Activated naive CD8-positive, alpha-beta T cell (primary cell): ENCODE results near the gene SEC24B.
"Not testable (repeated sequence)": the region's sequence is repeated elsewhere in the genome, so short reads cannot be mapped to it uniquely, and the experiment has no call there.

Source experiments
- H3K27ac Mint-ChIP-seq: one replicate; pipeline ENCODE4 v1.8.0; 2021; ENCODE audit warnings: mixed read lengths
- H3K27me3 Mint-ChIP-seq: one replicate; pipeline ENCODE4 v1.8.0; 2021; ENCODE audit warnings: mixed read lengths
- H3K36me3 Mint-ChIP-seq: one replicate; pipeline ENCODE4 v1.8.0; 2021; ENCODE audit warnings: mixed read lengths
- H3K4me1 Mint-ChIP-seq: one replicate; pipeline ENCODE4 v1.8.0; 2021; ENCODE audit warnings: low read depth, mixed read lengths
- H3K4me3 Mint-ChIP-seq: one replicate; pipeline ENCODE4 v1.8.0; 2021; ENCODE audit warnings: mild to moderate bottlenecking, mixed read lengths
- H3K9me3 Mint-ChIP-seq: one replicate; pipeline ENCODE4 v1.8.0; 2021; ENCODE audit warnings: low read depth, mixed read lengths

Gene SEC24B

DNA sequence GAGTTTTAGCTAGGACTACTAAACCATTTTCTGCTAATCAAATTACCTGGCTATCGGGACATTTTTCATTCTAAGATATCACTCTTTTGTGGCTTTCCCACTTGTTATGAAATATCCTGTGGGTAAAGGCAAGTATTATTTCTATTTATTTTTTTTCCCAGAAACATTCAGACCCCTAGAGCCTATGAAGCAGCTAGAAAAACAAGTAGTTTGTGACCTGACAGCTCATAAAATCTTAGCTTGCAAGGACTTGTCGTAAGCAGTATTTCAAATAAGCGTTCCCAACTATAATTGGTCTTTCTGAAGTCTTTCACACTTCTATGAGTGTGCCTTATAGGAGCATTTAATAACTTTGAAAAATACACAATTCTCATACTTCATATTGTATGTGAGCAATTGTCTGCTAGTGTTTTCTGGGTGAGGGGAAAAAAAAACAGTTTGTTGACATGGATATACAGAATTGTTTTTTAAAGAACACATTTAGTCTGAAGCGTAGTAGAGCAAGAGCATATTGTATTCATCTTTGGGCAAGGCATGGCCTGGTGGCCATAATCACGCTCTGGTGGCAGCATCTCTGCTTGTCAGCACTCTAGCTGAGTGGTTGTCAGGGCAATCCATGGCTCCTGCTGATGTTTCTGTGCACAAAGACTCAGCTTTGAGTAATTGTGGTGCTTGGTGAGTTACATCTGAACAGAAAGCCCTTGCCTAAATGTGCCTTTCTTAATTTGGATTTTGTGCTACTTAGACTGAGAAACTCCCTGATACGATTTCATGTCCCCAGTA is 129.0 kb downstream of the SEC24B start:
- no peaks in the 10 kb centered on the region for H3K27me3 Mint-ChIP-seq
- H3K36me3 Mint-ChIP-seq: peaks cover 11% of the 10 kb centered on the region
- H3K4me1 Mint-ChIP-seq: peaks cover 65% of the 10 kb centered on the region
- no peaks in the 10 kb centered on the region for H3K9me3 Mint-ChIP-seq
- peak overlapping the region; percentile 95 for H3K27ac Mint-ChIP-seq
- peak overlapping the region; percentile 93 for H3K4me3 Mint-ChIP-seq

DNA sequence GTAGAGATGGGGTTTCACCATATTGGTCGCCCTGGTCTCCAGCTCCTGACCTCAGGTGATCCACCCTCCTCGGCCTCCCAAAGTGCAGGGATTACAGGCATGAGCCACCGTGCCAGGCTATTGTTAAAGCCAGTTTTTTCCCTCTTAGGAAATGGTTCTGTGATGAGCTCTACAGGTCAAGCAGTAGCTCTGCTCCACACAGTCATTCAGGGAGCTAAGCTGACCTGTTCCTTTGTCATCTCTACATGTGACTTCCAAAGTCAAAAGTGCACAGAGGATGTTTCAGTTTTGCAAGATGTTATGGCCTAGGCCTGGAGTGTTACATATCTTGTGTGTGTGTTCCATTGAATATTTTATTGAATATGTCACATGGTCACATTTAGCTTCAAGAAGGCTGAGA is 137.9 kb downstream of the SEC24B start:
- H3K36me3 Mint-ChIP-seq: peaks cover 13% of the 10 kb centered on the region
- no peaks in the 10 kb centered on the region for H3K27me3 Mint-ChIP-seq
- peak overlapping the region; percentile 50 for H3K27ac Mint-ChIP-seq
- peaks cover 71% of the 10 kb centered on the region for H3K4me1 Mint-ChIP-seq
- H3K9me3 Mint-ChIP-seq: no peaks in the 10 kb centered on the region
- H3K4me3 Mint-ChIP-seq: no peak overlapping the region

DNA sequence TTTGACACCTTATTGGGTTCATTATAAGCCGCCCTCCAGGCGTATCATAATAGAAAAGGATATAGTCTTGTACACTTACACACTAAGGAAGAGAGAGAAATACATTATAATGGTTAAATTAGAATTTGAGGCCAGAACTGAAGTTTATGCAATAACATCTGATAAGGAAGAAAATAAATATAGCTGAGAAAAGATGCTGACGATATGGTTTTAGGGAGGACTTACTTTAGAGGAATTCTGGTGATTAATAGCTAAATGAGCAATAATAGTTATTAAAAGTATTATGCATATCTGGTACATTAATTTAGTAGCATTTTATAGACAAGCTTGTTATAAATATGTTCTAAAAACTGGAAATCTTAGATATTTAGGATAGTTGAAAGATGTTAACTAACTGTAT is 138.5 kb downstream of the SEC24B start:
- Mint-ChIP-seq H3K27ac (peak overlapping the region; percentile 22), H3K9me3 (no peaks in the 10 kb centered on the region), H3K27me3 (no peaks in the 10 kb centered on the region), H3K4me3 (no peak overlapping the region), H3K36me3 (peaks cover 13% of the 10 kb centered on the region), H3K4me1 (peaks cover 73% of the 10 kb centered on the region)

DNA sequence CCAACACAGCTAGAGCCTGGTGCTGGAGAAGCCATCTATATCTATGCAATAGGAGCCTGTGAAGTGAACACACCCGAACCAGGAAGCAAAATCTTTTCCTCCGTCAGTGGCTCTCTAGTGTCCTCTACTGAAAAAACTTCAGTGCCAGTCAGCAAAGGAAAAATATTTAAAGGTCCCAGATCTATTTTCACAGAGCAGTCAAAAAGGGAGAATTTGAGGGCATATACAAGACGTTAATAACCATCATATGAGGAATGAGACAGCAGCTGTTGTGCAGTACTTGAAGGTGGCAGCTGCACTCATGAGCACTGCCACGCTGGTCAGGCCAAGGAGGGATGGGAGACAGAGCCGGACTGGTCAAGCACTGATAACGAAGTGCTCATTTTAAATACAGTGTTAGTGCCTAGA is 140.8 kb downstream of the SEC24B start:
- H3K36me3 Mint-ChIP-seq: peaks cover 12% of the 10 kb centered on the region
- H3K4me1 Mint-ChIP-seq: peaks cover 75% of the 10 kb centered on the region
- H3K27me3 Mint-ChIP-seq: no peaks in the 10 kb centered on the region
- H3K4me3 Mint-ChIP-seq: peak overlapping the region; percentile 50
- H3K9me3 Mint-ChIP-seq: no peaks in the 10 kb centered on the region
- H3K27ac Mint-ChIP-seq: peak overlapping the region; percentile 56

DNA sequence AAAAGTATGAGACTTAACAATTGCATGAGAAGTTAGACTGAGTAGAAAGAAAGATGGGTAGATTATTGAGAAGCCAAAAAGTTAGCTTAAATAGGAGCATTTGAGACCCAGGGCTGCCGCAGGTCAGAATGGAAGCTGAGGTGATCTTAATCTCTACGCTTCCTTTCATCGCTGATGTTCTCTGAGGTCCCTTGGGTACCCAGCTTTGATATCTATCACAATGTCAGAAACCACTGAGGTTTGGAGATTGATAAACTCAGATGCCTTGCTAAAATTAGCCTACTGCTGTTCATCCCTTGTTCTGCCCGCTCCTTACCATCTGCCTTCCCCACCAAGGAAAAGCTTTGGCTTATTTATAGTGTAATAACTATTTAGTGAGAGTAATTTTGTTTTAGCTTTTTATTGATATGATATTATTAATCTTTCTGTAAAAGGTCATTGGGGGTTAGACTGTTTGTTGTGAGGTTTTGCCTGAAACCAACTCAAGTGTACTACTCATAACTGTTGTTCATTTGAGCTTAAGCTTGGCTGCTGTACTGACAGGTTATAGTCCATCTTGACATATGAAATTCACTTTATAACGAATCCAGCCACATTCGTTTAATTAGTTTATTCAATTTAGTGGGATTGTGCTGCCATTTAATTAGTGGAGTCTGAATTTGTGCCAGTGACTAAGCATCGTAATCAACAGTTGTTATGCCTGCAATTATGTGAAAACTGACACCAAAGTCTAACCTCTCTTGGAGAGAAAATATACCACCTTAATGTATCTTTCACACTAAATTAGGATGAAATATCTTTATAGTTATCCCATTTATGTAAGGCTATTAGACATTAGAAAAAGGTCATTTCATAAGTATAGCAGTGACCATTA is 141.6 kb downstream of the SEC24B start:
- H3K27ac Mint-ChIP-seq: peak overlapping the region; percentile 56
- H3K27me3 Mint-ChIP-seq: no peaks in the 10 kb centered on the region
- no peaks in the 10 kb centered on the region for H3K9me3 Mint-ChIP-seq
- peaks cover 14% of the 10 kb centered on the region for H3K36me3 Mint-ChIP-seq
- H3K4me3 Mint-ChIP-seq: peak overlapping the region; percentile 50
- H3K4me1 Mint-ChIP-seq: peaks cover 71% of the 10 kb centered on the region

DNA sequence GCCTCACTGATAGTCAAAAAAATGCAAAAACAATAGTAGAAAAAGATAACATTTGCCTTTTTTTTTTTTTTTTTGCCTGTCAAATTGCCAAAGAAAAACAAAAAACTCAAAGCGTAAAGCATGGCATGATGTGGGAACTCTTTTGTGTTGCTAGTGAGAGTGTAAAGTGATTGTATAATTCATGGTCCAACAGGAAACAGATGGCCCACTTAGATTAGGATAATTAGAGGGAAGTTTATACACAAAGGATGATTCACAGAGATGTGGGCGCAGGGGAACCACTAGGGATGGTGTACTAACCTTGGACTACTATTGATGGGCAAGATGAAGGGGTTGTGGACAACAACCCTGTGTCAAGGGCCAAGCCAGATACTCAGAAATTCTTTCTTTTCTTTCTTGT is 142.8 kb downstream of the SEC24B start:
- Mint-ChIP-seq H3K9me3 (no peaks in the 10 kb centered on the region), H3K4me3 (peak overlapping the region; percentile 14), H3K27me3 (no peaks in the 10 kb centered on the region), H3K4me1 (peaks cover 66% of the 10 kb centered on the region), H3K36me3 (peaks cover 19% of the 10 kb centered on the region), H3K27ac (peak overlapping the region; percentile 52)

DNA sequence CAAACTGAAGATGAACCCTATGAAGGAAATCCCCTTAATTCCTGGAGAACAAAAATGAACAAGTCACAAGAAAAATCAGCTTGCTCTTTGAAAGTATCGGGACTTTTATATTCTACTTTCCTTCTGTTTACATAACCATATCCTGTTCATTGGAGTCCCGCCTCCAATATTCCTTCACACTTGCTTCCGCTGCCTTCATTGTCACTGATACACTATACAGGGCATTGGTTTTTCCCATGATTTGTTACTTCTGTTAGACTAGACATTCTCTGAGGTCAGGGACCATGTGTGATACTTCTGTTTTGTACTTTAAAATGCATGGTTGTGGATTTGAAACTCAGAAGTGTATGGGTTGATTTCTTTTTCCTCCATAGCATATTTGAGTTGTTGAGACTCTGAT is 145.2 kb downstream of the SEC24B start:
- Mint-ChIP-seq H3K4me3 (peak overlapping the region; percentile 63), H3K27ac (peak overlapping the region; percentile 73), H3K27me3 (no peaks in the 10 kb centered on the region), H3K4me1 (peaks cover 67% of the 10 kb centered on the region), H3K9me3 (no peaks in the 10 kb centered on the region), H3K36me3 (peaks cover 20% of the 10 kb centered on the region)

DNA sequence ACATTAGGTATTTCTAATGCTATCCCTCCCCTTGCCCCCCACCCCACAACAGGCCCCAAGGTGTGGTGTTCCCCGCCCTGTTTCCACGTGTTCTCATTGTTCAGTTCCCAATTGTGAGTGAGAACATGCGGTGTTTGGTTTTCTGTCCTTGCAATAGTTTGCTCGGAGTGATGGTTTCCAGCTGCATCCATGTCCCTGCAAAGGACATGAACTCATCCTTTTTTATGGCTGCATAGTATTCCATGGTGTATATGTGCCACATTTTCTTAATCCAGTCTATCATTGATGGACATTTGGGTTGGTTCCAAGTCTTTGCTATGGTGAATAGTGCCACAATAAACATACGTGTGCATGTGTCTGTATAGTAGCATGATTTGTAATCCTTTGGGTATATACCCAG is 146.4 kb downstream of the SEC24B start:
- peaks cover 68% of the 10 kb centered on the region for H3K4me1 Mint-ChIP-seq
- peaks cover 20% of the 10 kb centered on the region for H3K36me3 Mint-ChIP-seq
- H3K9me3 Mint-ChIP-seq, H3K4me3 Mint-ChIP-seq, H3K27me3 Mint-ChIP-seq: not testable (repeated sequence)
- H3K27ac Mint-ChIP-seq: peak overlapping the region; percentile 54

DNA sequence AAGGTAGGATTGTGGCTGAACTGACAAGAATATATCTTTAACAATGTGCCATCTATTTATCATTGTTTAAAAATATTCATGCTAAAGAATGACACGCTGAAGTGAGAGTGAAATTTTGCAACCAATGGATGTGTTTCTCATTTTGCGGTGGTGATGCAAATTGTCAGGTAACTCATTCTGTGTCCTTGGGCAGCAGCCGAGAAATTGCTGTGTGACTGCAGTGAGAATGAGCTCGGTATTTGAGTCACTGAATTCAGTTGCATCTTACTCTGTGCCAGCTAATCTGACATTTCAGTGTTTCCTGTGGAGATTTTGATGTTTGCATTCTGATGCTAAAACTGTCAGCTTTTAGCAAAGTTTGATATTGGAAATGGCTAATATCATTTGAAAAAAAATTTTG is 154.6 kb downstream of the SEC24B start:
- Mint-ChIP-seq H3K36me3 (peaks cover 9% of the 10 kb centered on the region), H3K27me3 (no peaks in the 10 kb centered on the region), H3K27ac (peak overlapping the region; percentile 86), H3K4me1 (peaks cover 83% of the 10 kb centered on the region), H3K4me3 (peak overlapping the region; percentile 49), H3K9me3 (peaks cover 5% of the 10 kb centered on the region)

DNA sequence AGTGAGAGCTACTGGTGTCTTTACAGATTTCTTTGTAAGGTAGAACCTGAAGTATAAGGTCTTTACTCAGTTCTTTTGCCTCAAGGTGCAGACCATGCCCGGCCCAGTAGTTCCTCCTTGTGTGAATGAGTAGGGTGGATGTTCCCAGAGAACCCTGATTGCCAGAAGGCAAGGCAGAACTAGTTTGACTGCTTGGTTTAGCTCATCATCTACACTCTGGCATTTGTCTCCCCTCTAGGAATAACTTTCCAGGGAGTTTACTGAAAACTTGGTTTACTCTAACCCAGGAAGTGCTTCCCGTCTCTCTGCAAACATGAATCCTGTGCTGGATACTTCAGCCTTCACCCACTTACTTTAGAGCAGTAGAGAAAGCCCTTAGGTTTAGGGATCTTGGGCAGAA is 155.5 kb downstream of the SEC24B start:
- H3K9me3 Mint-ChIP-seq: peaks cover 5% of the 10 kb centered on the region
- peaks cover 82% of the 10 kb centered on the region for H3K4me1 Mint-ChIP-seq
- peaks cover 7% of the 10 kb centered on the region for H3K36me3 Mint-ChIP-seq
- H3K27ac Mint-ChIP-seq: peak overlapping the region; percentile 86
- H3K4me3 Mint-ChIP-seq: peak overlapping the region; percentile 49
- no peaks in the 10 kb centered on the region for H3K27me3 Mint-ChIP-seq

DNA sequence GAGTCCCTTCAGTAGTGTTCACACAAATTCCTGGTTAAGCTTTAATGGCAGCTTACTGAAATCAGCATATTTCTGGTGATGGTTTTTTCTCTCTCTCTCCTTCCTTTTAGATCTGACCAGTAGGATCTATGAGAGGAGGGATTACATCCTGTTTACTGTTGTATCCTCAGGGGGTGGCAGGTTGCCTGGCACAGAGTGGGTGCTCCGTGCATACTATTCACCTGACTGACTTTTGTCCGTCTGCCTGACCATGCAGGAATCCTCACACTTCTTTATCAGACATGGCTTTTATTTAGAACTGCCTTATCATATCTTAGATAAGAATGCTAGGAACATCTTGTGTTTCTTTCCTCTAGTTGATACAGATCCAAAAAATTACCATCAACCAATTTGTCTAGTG is 156.0 kb downstream of the SEC24B start:
- H3K27ac Mint-ChIP-seq: peak overlapping the region; percentile 86
- H3K4me1 Mint-ChIP-seq: peaks cover 78% of the 10 kb centered on the region
- peak overlapping the region; percentile 49 for H3K4me3 Mint-ChIP-seq
- H3K9me3 Mint-ChIP-seq: peaks cover 5% of the 10 kb centered on the region
- H3K36me3 Mint-ChIP-seq: peaks cover 7% of the 10 kb centered on the region
- no peaks in the 10 kb centered on the region for H3K27me3 Mint-ChIP-seq
